T-cell (primary cell): ENCODE data around the gene SMG7. TPM values are rescaled to one million over a fixed set of nuclear protein-coding genes. Genes with fewer than 3 reads are reported as not detected.
"Not testable (repeated sequence)": the region's sequence is repeated elsewhere in the genome, so short reads cannot be mapped to it uniquely, and the experiment has no call there.

ENCODE experiments used
- ATAC-seq, 4 experiments: fragments of 200-7000 bp in 3 of 4; fragments of 150-1000 bp in 1 of 4; cut with Tn5 transposase; replicated peaks in 1 of 4; 1 replicate in 3 of 4; 2 replicates in 1 of 4; pipeline ENCODE4 v1.10.0; 2021; ENCODE audit warnings: moderate library complexity in 3 of 4, mild to moderate bottlenecking in 2 of 4, moderate number of reproducible peaks in 1 of 4
- CTCF ChIA-PET, 2 donors: fragments of 300-600 bp; sonication (Branson Sonifier 250); formaldehyde crosslinking; loops; one replicate each; lab custom pipeline; 2022; ENCODE audit warnings: antibody characterized with exemption in 2 of 2; lab: Charles Lee
- POLR2A ChIA-PET, 2 donors: fragments of 300-600 bp; sonication (Branson Sonifier 250); formaldehyde crosslinking; loops; one replicate each; lab custom pipeline; 2022; ENCODE audit warnings: antibody characterized with exemption in 2 of 2; lab: Charles Lee
- DNase-seq, 35 experiments: peaks; one replicate each; pipeline versions ENCODE4 v3.0.0 to v3.0.0-alpha.2; 2013 to 2023
- H3K27ac ChIP-seq: one replicate; pipeline ENCODE4 v1.5.1; 2013; ENCODE audit warnings: low read length
- H3K27me3 ChIP-seq, 2 experiments: replicated peaks in 1 of 2; 1 replicate in 1 of 2; 2 replicates in 1 of 2; pipeline versions ENCODE4 v1.6.1 to v1.7.0; 2013; ENCODE audit warnings: low read length in 1 of 2, mixed read lengths in 1 of 2; ENCODE audit not compliant: control insufficient read depth in 2 of 2, insufficient read depth in 2 of 2; ENCODE audit errors: extremely low read depth in 1 of 2
- H3K36me3 ChIP-seq, 2 donors: 1 replicate in 1 of 2; 2 replicates in 1 of 2; pipeline versions ENCODE4 v1.6.1 to v1.7.0; 2013; ENCODE audit warnings: low read length in 1 of 2; ENCODE audit not compliant: control insufficient read depth in 2 of 2, insufficient read depth in 1 of 2; ENCODE audit errors: extremely low read depth in 1 of 2
- H3K4me1 ChIP-seq, 2 experiments: 1 replicate in 1 of 2; 2 replicates in 1 of 2; pipeline versions ENCODE4 v1.6.1 to v1.7.0; 2013; ENCODE audit warnings: low read length in 2 of 2, mixed read lengths in 1 of 2; ENCODE audit not compliant: insufficient read depth in 2 of 2, control insufficient read depth in 1 of 2; ENCODE audit errors: extremely low read depth in 1 of 2
- H3K4me3 ChIP-seq, 2 donors: 1 replicate in 1 of 2; 2 replicates in 1 of 2; pipeline versions ENCODE4 v1.5.1 to v1.7.0; 2013; ENCODE audit warnings: mild to moderate bottlenecking in 2 of 2, low read length in 1 of 2, moderate library complexity in 1 of 2; ENCODE audit not compliant: control insufficient read depth in 1 of 2; ENCODE audit errors: extremely low read depth in 1 of 2
- H3K9me3 ChIP-seq: 2 replicates; pipeline ENCODE4 v1.7.0; 2013
- H3K27ac Mint-ChIP-seq, 2 donors: one replicate each; pipeline ENCODE4 v1.8.0; 2020 to 2021; ENCODE audit warnings: mild to moderate bottlenecking in 2 of 2, mixed read lengths in 2 of 2
- H3K27me3 Mint-ChIP-seq, 2 donors: one replicate each; pipeline ENCODE4 v1.8.0; 2021 to 2022; ENCODE audit warnings: mixed read lengths in 2 of 2
- H3K36me3 Mint-ChIP-seq: one replicate; pipeline ENCODE4 v1.8.0; 2021; ENCODE audit warnings: mixed read lengths
- H3K4me1 Mint-ChIP-seq, 3 donors: one replicate each; pipeline ENCODE4 v1.8.0; 2020 to 2022; ENCODE audit warnings: mixed read lengths in 3 of 3, mild to moderate bottlenecking in 1 of 3
- H3K4me3 Mint-ChIP-seq, 3 donors: one replicate each; pipeline ENCODE4 v1.8.0; 2020 to 2022; ENCODE audit warnings: mild to moderate bottlenecking in 3 of 3, mixed read lengths in 3 of 3, moderate library complexity in 3 of 3
- H3K9me3 Mint-ChIP-seq, 3 donors: one replicate each; pipeline ENCODE4 v1.8.0; 2020 to 2022; ENCODE audit warnings: mixed read lengths in 3 of 3
- WGBS: methylation state at CpG from one replicate; pipeline ENCODE4 v1.1.5; 2013; ENCODE audit warnings: missing lambda C conversion rate; ENCODE audit not compliant: insufficient coverage; 5-methylcytosine and 5-hydroxymethylcytosine counted together
- total RNA-seq, 35 experiments: library from RNA in 6 of 35; stranded (reverse) in 6 of 35; fragments of 120-200 nt in 1 of 35; gene quantifications; one replicate each; pipeline versions ENCODE4 v1.2.1 to v1.2.4 and lab custom pipeline; 2013 to 2026

The SMG7 gene, protein sequence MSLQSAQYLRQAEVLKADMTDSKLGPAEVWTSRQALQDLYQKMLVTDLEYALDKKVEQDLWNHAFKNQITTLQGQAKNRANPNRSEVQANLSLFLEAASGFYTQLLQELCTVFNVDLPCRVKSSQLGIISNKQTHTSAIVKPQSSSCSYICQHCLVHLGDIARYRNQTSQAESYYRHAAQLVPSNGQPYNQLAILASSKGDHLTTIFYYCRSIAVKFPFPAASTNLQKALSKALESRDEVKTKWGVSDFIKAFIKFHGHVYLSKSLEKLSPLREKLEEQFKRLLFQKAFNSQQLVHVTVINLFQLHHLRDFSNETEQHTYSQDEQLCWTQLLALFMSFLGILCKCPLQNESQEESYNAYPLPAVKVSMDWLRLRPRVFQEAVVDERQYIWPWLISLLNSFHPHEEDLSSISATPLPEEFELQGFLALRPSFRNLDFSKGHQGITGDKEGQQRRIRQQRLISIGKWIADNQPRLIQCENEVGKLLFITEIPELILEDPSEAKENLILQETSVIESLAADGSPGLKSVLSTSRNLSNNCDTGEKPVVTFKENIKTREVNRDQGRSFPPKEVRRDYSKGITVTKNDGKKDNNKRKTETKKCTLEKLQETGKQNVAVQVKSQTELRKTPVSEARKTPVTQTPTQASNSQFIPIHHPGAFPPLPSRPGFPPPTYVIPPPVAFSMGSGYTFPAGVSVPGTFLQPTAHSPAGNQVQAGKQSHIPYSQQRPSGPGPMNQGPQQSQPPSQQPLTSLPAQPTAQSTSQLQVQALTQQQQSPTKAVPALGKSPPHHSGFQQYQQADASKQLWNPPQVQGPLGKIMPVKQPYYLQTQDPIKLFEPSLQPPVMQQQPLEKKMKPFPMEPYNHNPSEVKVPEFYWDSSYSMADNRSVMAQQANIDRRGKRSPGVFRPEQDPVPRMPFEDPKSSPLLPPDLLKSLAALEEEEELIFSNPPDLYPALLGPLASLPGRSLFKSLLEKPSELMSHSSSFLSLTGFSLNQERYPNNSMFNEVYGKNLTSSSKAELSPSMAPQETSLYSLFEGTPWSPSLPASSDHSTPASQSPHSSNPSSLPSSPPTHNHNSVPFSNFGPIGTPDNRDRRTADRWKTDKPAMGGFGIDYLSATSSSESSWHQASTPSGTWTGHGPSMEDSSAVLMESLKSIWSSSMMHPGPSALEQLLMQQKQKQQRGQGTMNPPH
- total RNA-seq (10 to 100 TPM; 52.6 to 59.0 (median 54.6) TPM), total RNA-seq (lab: John Stamatoyannopoulos, UW) (30.1 to 67.8 (median 43.0) reads per million in 29 experiments)
- 41.1 TPM for total RNA-seq (2013)

DNA sequence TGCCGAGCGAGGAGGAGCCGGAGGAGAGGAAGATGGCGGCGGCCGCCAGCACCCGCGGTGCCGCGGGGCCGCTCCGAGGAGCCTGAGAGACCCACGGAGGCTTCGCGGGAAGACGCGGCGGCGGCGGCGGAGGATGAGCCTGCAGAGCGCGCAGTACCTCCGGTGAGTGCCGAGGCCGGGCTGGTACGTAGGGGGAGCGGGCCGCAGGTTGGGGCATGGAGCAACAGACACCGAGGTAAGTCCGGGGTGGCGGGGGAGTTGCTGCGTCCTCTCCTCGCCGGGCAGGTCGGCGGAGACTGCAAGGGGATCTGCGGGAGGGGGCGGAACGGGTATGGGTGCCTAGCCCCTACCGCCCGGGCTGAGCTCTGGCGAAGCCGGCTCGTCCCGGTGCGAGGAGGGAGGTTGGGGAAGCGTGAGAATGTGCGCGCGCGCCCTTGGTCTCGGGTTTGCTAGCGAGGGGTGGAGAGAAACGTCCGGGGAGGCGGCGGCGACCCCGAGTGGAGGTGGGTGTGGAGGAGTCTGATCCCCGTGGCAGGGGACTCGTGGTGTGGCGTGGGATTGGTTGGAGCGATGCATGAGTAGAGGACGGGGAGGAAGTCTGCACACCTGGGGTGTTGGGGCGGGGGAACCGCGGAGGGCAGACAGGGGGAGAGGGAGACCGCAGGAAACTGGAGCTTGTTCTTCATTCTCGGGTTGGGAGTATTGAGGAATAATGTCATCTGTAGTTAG is at the start of gene SMG7:
Gene SMG7 (plus strand): TSS at position 12 of the 729 bp plus-strand sequence. CDS start 122 bp downstream, at position 134.
- Histone ChIP-seq H3K27me3 (no peaks in the 10 kb centered on the region), H3K27ac (peak within 1 kb of the TSS; percentile 96), H3K4me1 (peaks cover 24 to 38% of the 10 kb centered on the region in 2 experiments), H3K4me3 (peak within 1 kb of the TSS; percentile 81 to 96), H3K9me3 (no peaks in the 10 kb centered on the region), H3K36me3 (no peaks in the 10 kb centered on the region)
- Mint-ChIP-seq H3K9me3 (no peaks in the 10 kb centered on the region), H3K27ac (peak within 1 kb of the TSS; percentile 98 to 100), H3K36me3 (no peaks in the 10 kb centered on the region), H3K4me3 (peak within 1 kb of the TSS in 2 of 3 donors; percentile 97 to 98), H3K27me3 (no peaks in the 10 kb centered on the region), H3K4me1 (peaks cover 7 to 21% (median 18%) of the 10 kb centered on the region in 3 donors)
- DNase-seq (peak in 33 of 35 experiments; percentile 20 to 64 (median 40)), ATAC-seq (peak; percentile 3 to 16 (median 12))
- CTCF ChIA-PET, result interaction anchor here in 1 of 2 donors (0.6 to 1.6 kb wide), 4 partner anchors 45 to 212 kb away, joined by 3 to 8 read pairs (median 5); no protein-coding TSS in a partner anchor
- under 1% methylated on average over 68 of the region's 70 CpGs for WGBS
- POLR2A ChIA-PET, result interaction anchor here in 1 of 2 donors (0.6 to 1.1 kb wide), 2 partner anchors 35 to 53 kb away, joined by 3 to 4 read pairs; no protein-coding TSS in a partner anchor

GRCh38 chr1:183423541-183423940 is 48.8 kb upstream of the SMG7 start:
- Mint-ChIP-seq H3K36me3 (no peaks in the 10 kb centered on the region), H3K4me1 (peaks cover 3 to 4% (median 3%) of the 10 kb centered on the region in 3 donors), H3K27me3 (peaks cover 41 to 44% of the 10 kb centered on the region in 2 donors), H3K9me3 (no peaks in the 10 kb centered on the region), H3K4me3 (no peak overlapping the region), H3K27ac (no peak overlapping the region)
- Histone ChIP-seq H3K4me3 (no peak overlapping the region), H3K4me1 (no peaks in the 10 kb centered on the region), H3K27me3 (peaks cover 13% of the 10 kb centered on the region in 2 experiments), H3K9me3 (no peaks in the 10 kb centered on the region), H3K27ac (no peak overlapping the region), H3K36me3 (no peaks in the 10 kb centered on the region)
- ATAC-seq (no peak), DNase-seq (no peak)
- ChIA-PET POLR2A (no interaction called here), CTCF (no interaction called here)
- no CpG with 5 or more reads among the region's 1 CpG for WGBS

DNA sequence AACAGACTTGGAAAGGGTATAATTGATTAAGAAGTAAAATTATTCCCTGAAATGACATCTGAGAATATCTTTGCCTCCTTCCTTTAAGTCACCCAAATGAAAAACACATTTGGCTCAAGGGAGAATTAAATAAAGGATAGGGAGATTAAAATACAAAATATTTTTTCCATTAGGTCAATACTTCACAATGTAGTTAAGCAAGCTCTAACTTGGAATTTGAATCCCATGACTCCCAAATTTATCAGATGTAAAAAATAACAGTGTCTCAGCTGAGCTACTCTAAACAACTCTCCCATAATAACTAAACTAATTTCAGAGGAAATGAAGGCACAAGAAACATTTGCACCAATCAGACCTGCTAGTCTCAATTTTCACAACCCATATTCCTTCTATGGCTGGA is 47.6 kb upstream of the SMG7 start:
- ChIA-PET CTCF (interaction anchor here in 1 of 2 donors (0.9 kb wide), 1 partner anchor 261 kb away, joined by 3 read pairs; no protein-coding TSS in a partner anchor), POLR2A (no interaction called here)
- no peaks in the 10 kb centered on the region for H3K4me1 Mint-ChIP-seq
- Histone ChIP-seq H3K4me1 (no peaks in the 10 kb centered on the region), H3K27me3 (peaks cover 8 to 13% of the 10 kb centered on the region in 2 experiments), H3K27ac (no peak overlapping the region), H3K9me3 (no peaks in the 10 kb centered on the region), H3K36me3 (no peaks in the 10 kb centered on the region), H3K4me3 (no peak overlapping the region)
- H3K27me3 Mint-ChIP-seq, result peaks cover 32 to 42% of the 10 kb centered on the region in 2 donors
- no peaks in the 10 kb centered on the region for H3K36me3 Mint-ChIP-seq
- DNase-seq (no peak), ATAC-seq (no peak)
- H3K4me3 Mint-ChIP-seq, result no peak overlapping the region
- H3K9me3 Mint-ChIP-seq, result no peaks in the 10 kb centered on the region
- no peak overlapping the region for H3K27ac Mint-ChIP-seq

GRCh38 chr1:183427591-183427990 is 44.7 kb upstream of the SMG7 start:
- H3K36me3 Mint-ChIP-seq, H3K4me3 ChIP-seq, H3K27ac Mint-ChIP-seq, H3K4me1 ChIP-seq, H3K27ac ChIP-seq, POLR2A ChIA-PET, H3K4me3 Mint-ChIP-seq, CTCF ChIA-PET, H3K36me3 ChIP-seq, H3K9me3 ChIP-seq, H3K4me1 Mint-ChIP-seq, ATAC-seq, H3K9me3 Mint-ChIP-seq, DNase-seq, H3K27me3 ChIP-seq: not testable (repeated sequence)
- no CpG with 5 or more reads among the region's 3 CpGs for WGBS
- peaks cover 16 to 42% of the 10 kb centered on the region in 2 donors for H3K27me3 Mint-ChIP-seq

GRCh38 chr1:183431840-183432547 is 40.3 kb upstream of the SMG7 start:
- Mint-ChIP-seq H3K4me3 (no peak overlapping the region), H3K27ac (no peak overlapping the region), H3K27me3 (peaks cover 19 to 41% of the 10 kb centered on the region in 2 donors), H3K36me3 (no peaks in the 10 kb centered on the region), H3K4me1 (no peaks in the 10 kb centered on the region), H3K9me3 (no peaks in the 10 kb centered on the region)
- Histone ChIP-seq H3K4me3 (no peak overlapping the region), H3K27me3 (peaks cover 0 to 5% of the 10 kb centered on the region in 2 experiments), H3K27ac (no peak overlapping the region), H3K36me3 (no peaks in the 10 kb centered on the region), H3K9me3 (no peaks in the 10 kb centered on the region), H3K4me1 (no peaks in the 10 kb centered on the region)
- POLR2A ChIA-PET, result no interaction called here
- WGBS, result 100% methylated on average over 1 of the region's 4 CpGs
- DNase-seq, result no peak
- CTCF ChIA-PET, result no interaction called here
- no peak for ATAC-seq
